Suppressor macrophage treated with lipopolysaccharide for 4 hours (primary cell): Measurements from ENCODE around the gene EFCAB8.

Source experiments
- DNase-seq: peaks from one replicate; pipeline ENCODE4 v3.0.0-alpha.2; 2020

The EFCAB8 gene

GRCh38 chr20:32858701-32859372, at the start of gene EFCAB8:
Gene EFCAB8 (plus strand): TSS chr20:32858923. CDS start chr20:32863793, 4,870 bp downstream.
- DNase-seq = no peak

GRCh38 chr20:32809907-32810306, 48.8 kb upstream of the EFCAB8 start:
- no peak for DNase-seq

- no peak for DNase-seq
These were observed 47.8 kb upstream of the EFCAB8 start for GRCh38 chr20:32810941-32811340.

- no peak for DNase-seq
These were observed 46.8 kb upstream of the EFCAB8 start for GRCh38 chr20:32811886-32812285.

GRCh38 chr20:32819992-32820697, 38.6 kb upstream of the EFCAB8 start:
- no peak for DNase-seq

GRCh38 chr20:32820698-32821377, 37.9 kb upstream of the EFCAB8 start:
- DNase-seq = no peak

- no peak for DNase-seq
These were observed 36.5 kb upstream of the EFCAB8 start for GRCh38 chr20:32822225-32822624.

- peak; percentile 68 for DNase-seq
These were observed 35.6 kb upstream of the EFCAB8 start for GRCh38 chr20:32823078-32823477.

GRCh38 chr20:32823737-32824588, 34.8 kb upstream of the EFCAB8 start:
- peak; percentile 47 for DNase-seq

GRCh38 chr20:32828029-32828680, 30.6 kb upstream of the EFCAB8 start:
- DNase-seq = peak; percentile 35

GRCh38 chr20:32829311-32830005, 29.3 kb upstream of the EFCAB8 start:
- DNase-seq = no peak

- DNase-seq = peak; percentile 92
These were observed 28.3 kb upstream of the EFCAB8 start for GRCh38 chr20:32830437-32830836.

- no peak for DNase-seq
These were observed 26.7 kb upstream of the EFCAB8 start for GRCh38 chr20:32831982-32832381.

- no peak for DNase-seq
These were observed 26.1 kb upstream of the EFCAB8 start for GRCh38 chr20:32832664-32833063.

GRCh38 chr20:32834972-32835371, 23.8 kb upstream of the EFCAB8 start:
- DNase-seq = no peak

GRCh38 chr20:32837157-32837556, 21.6 kb upstream of the EFCAB8 start:
- DNase-seq = no peak

GRCh38 chr20:32839227-32839981, 19.3 kb upstream of the EFCAB8 start:
- DNase-seq = no peak

GRCh38 chr20:32839982-32840285, 18.8 kb upstream of the EFCAB8 start:
- no peak for DNase-seq

GRCh38 chr20:32841174-32841573, 17.5 kb upstream of the EFCAB8 start:
- DNase-seq = no peak

- DNase-seq = no peak
These were observed 17.1 kb upstream of the EFCAB8 start for GRCh38 chr20:32841632-32842031.
